Kidney epithelial cell (primary cell): ENCODE measurements around the gene UBR4. TPM values are rescaled to one million over a fixed set of nuclear protein-coding genes. Genes with fewer than 3 reads are reported as not detected.
"Not testable (repeated sequence)": the region's sequence is repeated elsewhere in the genome, so short reads cannot be mapped to it uniquely, and the experiment has no call there.

ENCODE experiments used
- DNase-seq: peaks from one replicate; pipeline ENCODE4 v3.0.0-alpha.2; 2010; ENCODE audit warnings: low read depth
- H3K27me3 ChIP-seq: 2 replicates; pipeline ENCODE4 v1.6.0; 2011; ENCODE audit warnings: low read length; ENCODE audit not compliant: control insufficient read depth, insufficient read depth
- H3K36me3 ChIP-seq: 2 replicates; pipeline ENCODE4 v1.5.1; 2011; ENCODE audit warnings: low read length; ENCODE audit not compliant: control insufficient read depth, insufficient read depth
- H3K4me3 ChIP-seq: 2 replicates; pipeline ENCODE4 v1.5.1; 2011; ENCODE audit warnings: low read depth, mild to moderate bottlenecking, control low read depth, low read length
- total RNA-seq: library from RNA; depleted of rRNA; stranded (reverse); fragments of >200 nt; gene quantifications from 2 replicates; pipeline ENCODE4 v1.2.3, GENCODE V29; 2015
- TF ChIP-seq, protein P1 (sequence below): IDR thresholded peaks from 2 replicates; pipeline ENCODE4 v1.5.1; 2011; ENCODE audit warnings: mild to moderate bottlenecking, moderate library complexity, low read length, control low read depth, inconsistent platforms; ENCODE audit not compliant: insufficient read depth, poor library complexity, severe bottlenecking

UBR4 gene
- total RNA-seq, 1 donor from 2014 or later, result 125 TPM

DNA sequence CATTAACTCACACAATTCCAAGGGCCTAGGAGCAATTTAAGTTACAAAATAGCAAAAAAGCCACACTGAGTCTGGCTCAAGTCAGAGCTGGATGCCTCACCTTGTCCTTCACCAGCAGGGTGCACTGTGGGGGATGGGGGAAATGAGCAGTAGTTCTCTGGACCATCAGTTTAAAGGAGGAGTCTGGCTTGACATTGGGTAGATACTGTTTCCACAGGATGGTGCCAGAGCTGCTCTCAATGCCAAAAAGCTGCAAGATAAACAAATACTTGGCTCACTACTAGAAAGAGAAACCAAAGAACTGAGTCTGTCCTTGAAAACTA is 22.4 kb upstream of the UBR4 start:
- Histone ChIP-seq H3K36me3 (no peaks in the 10 kb centered on the region), H3K27me3 (no peaks in the 10 kb centered on the region), H3K4me3 (no peak overlapping the region)
- DNase-seq, result no peak
- TF ChIP-seq, protein P1, sequence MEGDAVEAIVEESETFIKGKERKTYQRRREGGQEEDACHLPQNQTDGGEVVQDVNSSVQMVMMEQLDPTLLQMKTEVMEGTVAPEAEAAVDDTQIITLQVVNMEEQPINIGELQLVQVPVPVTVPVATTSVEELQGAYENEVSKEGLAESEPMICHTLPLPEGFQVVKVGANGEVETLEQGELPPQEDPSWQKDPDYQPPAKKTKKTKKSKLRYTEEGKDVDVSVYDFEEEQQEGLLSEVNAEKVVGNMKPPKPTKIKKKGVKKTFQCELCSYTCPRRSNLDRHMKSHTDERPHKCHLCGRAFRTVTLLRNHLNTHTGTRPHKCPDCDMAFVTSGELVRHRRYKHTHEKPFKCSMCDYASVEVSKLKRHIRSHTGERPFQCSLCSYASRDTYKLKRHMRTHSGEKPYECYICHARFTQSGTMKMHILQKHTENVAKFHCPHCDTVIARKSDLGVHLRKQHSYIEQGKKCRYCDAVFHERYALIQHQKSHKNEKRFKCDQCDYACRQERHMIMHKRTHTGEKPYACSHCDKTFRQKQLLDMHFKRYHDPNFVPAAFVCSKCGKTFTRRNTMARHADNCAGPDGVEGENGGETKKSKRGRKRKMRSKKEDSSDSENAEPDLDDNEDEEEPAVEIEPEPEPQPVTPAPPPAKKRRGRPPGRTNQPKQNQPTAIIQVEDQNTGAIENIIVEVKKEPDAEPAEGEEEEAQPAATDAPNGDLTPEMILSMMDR, result no peak

DNA sequence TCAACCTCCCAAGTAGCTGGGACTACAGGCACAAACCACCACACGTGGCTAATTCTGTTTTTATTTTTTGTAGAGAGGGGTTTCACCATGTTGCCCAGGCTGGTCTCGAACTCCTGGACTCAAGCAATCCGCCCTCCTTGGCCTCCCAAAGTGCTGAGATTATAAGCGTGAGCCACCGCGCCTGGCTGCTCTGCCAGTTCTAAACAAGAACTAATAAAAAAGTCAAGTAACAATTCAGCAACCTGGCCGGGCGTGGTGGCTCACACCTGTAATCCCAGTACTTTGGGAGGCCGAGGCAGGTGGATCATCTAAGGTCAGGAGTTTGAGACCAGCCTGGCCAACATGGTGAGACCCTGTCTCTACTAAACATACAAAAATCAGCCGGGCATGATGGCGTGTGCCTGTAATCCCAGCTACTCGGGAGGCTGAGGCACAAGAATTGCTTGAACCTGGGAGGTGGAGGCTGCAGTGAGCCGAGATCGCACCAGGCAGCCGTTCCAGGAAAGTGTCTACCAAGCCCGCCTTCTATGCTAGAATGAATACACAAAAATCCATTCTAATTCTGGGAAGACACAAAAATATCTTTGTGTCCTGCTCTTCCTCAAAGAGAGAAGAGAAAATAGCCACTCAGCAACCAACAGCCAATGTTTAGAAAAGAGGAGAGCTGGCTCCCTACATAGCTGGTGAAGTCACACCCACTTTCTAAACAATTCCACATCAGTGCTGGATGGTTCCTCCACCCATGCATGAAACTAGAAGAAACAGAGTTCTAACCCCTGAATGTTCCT is 21.9 kb upstream of the UBR4 start:
- H3K27me3 ChIP-seq, DNase-seq, H3K4me3 ChIP-seq, H3K36me3 ChIP-seq: not testable (repeated sequence)

DNA sequence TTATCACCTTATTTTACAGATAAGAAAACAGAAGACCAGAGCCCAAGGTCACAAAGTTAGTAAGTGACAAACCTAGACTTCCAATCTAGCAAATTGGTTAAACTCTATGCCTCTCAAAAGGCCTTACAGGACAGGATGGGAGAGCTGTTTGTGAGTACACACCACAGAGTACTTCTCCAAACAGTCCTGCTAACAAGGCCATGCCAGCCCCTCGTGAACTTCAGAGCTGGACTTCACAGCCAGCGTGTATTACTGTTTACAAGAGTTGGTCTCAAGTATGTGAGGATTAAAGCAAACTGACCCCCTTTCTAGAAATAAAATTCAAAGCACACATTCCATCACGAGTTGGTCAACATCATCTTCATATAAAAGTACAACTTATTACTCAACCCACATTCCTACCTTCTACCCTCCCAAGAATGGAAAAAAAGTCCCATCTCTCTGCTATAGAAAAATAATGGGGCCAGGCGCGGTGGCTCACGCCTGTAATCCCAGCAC is 19.8 kb upstream of the UBR4 start:
- DNase-seq, result no peak
- peaks cover 2% of the 10 kb centered on the region for H3K36me3 ChIP-seq
- H3K4me3 ChIP-seq, result no peak overlapping the region
- TF ChIP-seq, protein P1, result no peak
- H3K27me3 ChIP-seq, result no peaks in the 10 kb centered on the region

DNA sequence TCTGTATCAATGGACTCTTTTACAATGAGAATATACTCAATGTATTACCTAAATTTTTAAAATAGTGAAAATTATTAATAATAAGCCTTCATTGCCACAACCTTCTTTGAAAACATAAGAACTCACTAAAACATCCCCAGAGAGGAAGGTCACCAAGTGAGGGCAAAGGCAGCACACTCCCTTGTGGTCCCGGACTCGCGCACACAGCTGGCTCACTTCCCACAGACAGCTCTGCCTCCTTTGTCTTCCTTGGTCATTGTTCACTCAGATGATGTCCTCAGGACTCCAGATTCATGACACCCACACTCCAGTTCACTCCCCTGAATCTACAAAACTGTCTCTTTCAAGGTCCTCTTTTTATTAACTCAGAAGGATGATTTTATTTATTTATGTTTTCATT is 19.2 kb upstream of the UBR4 start:
- TF ChIP-seq, protein P1, result no peak
- Histone ChIP-seq H3K27me3 (no peaks in the 10 kb centered on the region), H3K4me3 (no peak overlapping the region), H3K36me3 (peaks cover 2% of the 10 kb centered on the region)
- no peak for DNase-seq

DNA sequence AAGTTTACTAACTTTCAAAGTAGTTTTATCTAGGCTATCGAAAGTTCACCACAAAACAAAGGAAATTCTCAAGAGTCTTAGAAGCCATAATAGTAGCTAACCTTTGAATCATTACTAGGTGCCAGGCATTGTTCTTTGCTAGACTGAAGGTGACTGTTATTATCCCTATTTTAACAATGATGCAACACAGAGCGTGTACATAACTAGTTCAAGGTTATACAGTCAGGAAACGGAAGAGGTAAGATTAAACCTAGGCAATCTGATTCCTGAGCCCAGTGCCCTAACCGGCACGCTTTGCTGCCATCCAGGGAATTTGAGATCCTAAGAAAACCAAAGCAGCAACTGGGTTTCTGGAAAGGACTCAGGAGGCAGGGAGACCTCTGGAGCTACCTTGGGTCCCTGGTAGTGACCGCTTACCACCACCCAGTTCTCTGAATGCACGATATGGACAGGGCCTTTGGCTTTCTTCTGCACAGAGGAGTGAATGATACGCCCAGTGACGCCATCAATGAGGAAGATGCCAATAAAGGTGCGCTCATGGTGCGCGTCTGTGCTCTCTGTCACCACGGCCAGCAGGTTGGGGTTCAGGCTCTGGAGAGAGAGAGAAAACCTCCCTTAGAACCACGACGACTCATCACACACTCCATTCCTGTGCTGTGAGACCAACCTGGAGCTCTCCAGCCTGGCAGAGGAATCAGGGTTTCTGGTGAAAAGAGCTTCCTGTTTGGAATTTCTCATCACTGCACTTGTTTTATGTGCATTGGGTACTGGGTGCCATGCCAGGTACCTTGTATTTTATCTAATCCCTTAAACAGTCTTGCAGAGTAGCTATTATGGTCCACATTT is 13.1 kb upstream of the UBR4 start:
- Histone ChIP-seq H3K36me3 (peaks cover 3% of the 10 kb centered on the region), H3K4me3 (no peak overlapping the region), H3K27me3 (no peaks in the 10 kb centered on the region)
- TF ChIP-seq, protein P1, result no peak
- peak; percentile 28 for DNase-seq

DNA sequence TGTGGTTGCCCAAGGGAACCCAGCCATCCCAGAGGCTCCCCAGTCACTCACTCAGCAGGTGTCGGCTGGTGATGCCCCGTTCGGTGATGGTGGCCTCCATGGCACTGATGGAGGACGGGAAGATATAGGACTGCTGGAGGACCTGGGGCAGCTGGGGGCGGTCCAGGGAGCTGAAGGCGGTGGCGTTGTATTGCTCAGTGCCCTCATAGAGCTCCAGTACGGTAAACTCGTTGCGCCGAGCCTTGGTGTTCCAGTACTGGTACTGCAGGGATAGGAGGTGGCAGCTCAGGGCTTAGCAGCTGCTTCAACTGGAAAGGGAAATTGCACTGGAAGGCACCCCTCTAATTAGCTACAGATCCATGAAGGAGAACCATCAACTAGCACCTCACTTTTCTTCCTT is 12.5 kb upstream of the UBR4 start:
- Histone ChIP-seq H3K4me3 (no peak overlapping the region), H3K36me3 (peaks cover 3% of the 10 kb centered on the region), H3K27me3 (no peaks in the 10 kb centered on the region)
- TF ChIP-seq, protein P1, result no peak
- DNase-seq, result no peak
